OCI-LY1 (cell line): ENCODE measurements around the gene ESR1.

ENCODE experiments used
- EZH2 ChIP-seq: fragments of 200-600 bp; sonication (generic), shearing (Covaris generic); IDR thresholded peaks from 2 replicates; pipeline ENCODE4 v1.8.0; 2017; ENCODE audit warnings: borderline replicate concordance, mixed run types, mild to moderate bottlenecking, antibody characterized with exemption, low read length, moderate library complexity, mixed read lengths
- TF ChIP-seq, protein P1 (sequence below): fragments of 200-600 bp; sonication (generic), shearing (Covaris generic); IDR thresholded peaks from 2 replicates; pipeline ENCODE4 v1.5.1; 2017; ENCODE audit warnings: mild to moderate bottlenecking, antibody characterized with exemption, low read length, moderate library complexity, mixed read lengths

DNA sequence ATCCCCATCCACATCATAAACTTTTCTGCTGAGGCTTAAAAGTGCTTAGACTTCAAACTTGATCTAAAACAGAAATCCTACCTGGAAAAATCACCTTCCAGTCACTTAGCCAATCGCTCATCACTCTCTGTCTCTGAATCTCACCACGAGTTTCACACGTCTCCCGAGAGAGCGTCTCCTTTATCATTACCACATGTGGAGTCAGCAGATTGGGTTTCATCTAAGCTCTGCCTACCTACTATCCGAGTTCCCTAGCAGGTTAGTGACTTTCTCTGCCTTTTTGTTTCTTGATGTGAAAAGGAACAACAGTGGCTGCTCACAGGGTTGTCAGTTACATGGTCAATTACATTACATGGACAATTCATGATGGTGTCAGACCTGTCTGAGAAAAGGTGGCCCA lies 286.2 kb downstream of the ESR1 start:
- TF ChIP-seq, protein P1, sequence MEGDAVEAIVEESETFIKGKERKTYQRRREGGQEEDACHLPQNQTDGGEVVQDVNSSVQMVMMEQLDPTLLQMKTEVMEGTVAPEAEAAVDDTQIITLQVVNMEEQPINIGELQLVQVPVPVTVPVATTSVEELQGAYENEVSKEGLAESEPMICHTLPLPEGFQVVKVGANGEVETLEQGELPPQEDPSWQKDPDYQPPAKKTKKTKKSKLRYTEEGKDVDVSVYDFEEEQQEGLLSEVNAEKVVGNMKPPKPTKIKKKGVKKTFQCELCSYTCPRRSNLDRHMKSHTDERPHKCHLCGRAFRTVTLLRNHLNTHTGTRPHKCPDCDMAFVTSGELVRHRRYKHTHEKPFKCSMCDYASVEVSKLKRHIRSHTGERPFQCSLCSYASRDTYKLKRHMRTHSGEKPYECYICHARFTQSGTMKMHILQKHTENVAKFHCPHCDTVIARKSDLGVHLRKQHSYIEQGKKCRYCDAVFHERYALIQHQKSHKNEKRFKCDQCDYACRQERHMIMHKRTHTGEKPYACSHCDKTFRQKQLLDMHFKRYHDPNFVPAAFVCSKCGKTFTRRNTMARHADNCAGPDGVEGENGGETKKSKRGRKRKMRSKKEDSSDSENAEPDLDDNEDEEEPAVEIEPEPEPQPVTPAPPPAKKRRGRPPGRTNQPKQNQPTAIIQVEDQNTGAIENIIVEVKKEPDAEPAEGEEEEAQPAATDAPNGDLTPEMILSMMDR, result no peak
- no peak for TF ChIP-seq EZH2
